Loucy (cell line): ENCODE data around the gene UCHL1.

Experiments
- H2AFZ ChIP-seq: fragments of 200-600 bp; sonication (generic); 2 replicates; pipeline ENCODE4 v1.6.0; 2016; ENCODE audit warnings: antibody characterized with exemption, mild to moderate bottlenecking, low read length, moderate library complexity
- H3F3A ChIP-seq: fragments of 200-600 bp; 2 replicates; pipeline ENCODE4 v1.6.0; 2016; ENCODE audit warnings: antibody characterized with exemption, low read depth, mild to moderate bottlenecking
- H3K27me3 ChIP-seq: fragments of 200-600 bp; sonication (generic); 2 replicates; pipeline ENCODE4 v1.6.1; 2014; ENCODE audit warnings: low read length, mild to moderate bottlenecking; ENCODE audit not compliant: insufficient read depth, poor library complexity, severe bottlenecking
- H3K36me3 ChIP-seq: fragments of 200-600 bp; sonication (generic); 2 replicates; pipeline ENCODE4 v1.6.1; 2016; ENCODE audit warnings: low read length; ENCODE audit not compliant: insufficient read depth
- H3K4me1 ChIP-seq: fragments of 200-600 bp; sonication (generic); 2 replicates; pipeline ENCODE4 v1.5.1; 2014; ENCODE audit warnings: low read length, mild to moderate bottlenecking; ENCODE audit not compliant: insufficient read depth, poor library complexity, severe bottlenecking
- H3K4me2 ChIP-seq: fragments of 200-600 bp; sonication (generic); 2 replicates; pipeline ENCODE4 v1.6.0; 2014; ENCODE audit warnings: antibody characterized with exemption, low read length, low read depth, mild to moderate bottlenecking; ENCODE audit not compliant: poor library complexity, severe bottlenecking
- H3K4me3 ChIP-seq: fragments of 200-600 bp; sonication (generic); 2 replicates; pipeline ENCODE4 v1.5.1; 2014; ENCODE audit warnings: low read length, mild to moderate bottlenecking, mixed read lengths; ENCODE audit not compliant: poor library complexity, severe bottlenecking
- H3K79me2 ChIP-seq: fragments of 200-600 bp; sonication (generic); 2 replicates; pipeline ENCODE4 v1.6.1; 2014; ENCODE audit warnings: low read length; ENCODE audit not compliant: insufficient read depth
- H3K9ac ChIP-seq: fragments of 200-600 bp; sonication (generic); 2 replicates; pipeline ENCODE4 v1.6.0; 2014; ENCODE audit warnings: mild to moderate bottlenecking, low read depth, low read length, moderate library complexity; ENCODE audit not compliant: poor library complexity, severe bottlenecking
- H3K9me2 ChIP-seq: fragments of 200-600 bp; sonication (generic); replicated peaks from 2 replicates; pipeline ENCODE4 v1.6.1; 2016; ENCODE audit warnings: low read depth, low read length, mixed read lengths
- H3K9me3 ChIP-seq: fragments of 200-600 bp; sonication (generic); 2 replicates; pipeline ENCODE4 v1.6.1; 2014; ENCODE audit warnings: mild to moderate bottlenecking, antibody characterized with exemption, low read length, low read depth; ENCODE audit not compliant: insufficient read depth
- H4K20me1 ChIP-seq: fragments of 200-600 bp; sonication (generic); 2 replicates; pipeline ENCODE4 v1.6.0; 2014; ENCODE audit warnings: antibody characterized with exemption, low read length, mild to moderate bottlenecking; ENCODE audit not compliant: insufficient read depth, poor library complexity, severe bottlenecking
- EZH2phosphoT487 ChIP-seq: fragments of 200-600 bp; IDR thresholded peaks from 2 replicates; pipeline ENCODE4 v1.6.1; 2018; ENCODE audit warnings: antibody characterized with exemption, mild to moderate bottlenecking, moderate library complexity, borderline replicate concordance
- TF ChIP-seq, protein P1 (sequence below): fragments of 200-600 bp; sonication (generic); conservative IDR thresholded peaks from 2 replicates; pipeline ENCODE4 v1.5.1; 2014; ENCODE audit warnings: mild to moderate bottlenecking, antibody characterized with exemption, low read length

Gene UCHL1

DNA sequence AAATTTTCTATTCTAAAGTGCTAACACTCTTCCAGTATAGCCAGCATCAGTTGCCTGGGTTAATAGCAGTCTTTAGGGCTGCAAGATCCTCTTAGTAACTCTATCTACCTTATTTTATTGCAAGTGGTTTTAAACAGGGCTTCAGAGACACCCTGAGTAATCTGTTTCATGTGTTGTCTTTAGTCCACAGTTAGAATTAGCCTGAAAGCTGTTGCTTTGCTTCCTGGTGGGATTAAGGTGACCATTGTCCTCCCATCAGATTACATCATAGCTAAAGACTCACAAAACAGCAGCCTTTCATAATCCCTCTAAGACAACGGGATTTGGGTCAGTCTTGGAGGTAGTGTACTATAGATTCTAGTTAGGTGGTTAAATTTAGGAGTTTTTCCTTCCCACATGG, 7.5 kb downstream of the UCHL1 start:
- Histone ChIP-seq H2AFZ (no peak overlapping the region), H3K4me1 (no peaks in the 10 kb centered on the region), H3K9me3 (no peaks in the 10 kb centered on the region), H3K4me2 (no peak overlapping the region), H3K9me2 (no peaks in the 10 kb centered on the region), H3F3A (no peaks in the 10 kb centered on the region), H3K79me2 (no peaks in the 10 kb centered on the region), H3K36me3 (no peaks in the 10 kb centered on the region), H4K20me1 (no peaks in the 10 kb centered on the region), H3K9ac (no peak overlapping the region), H3K4me3 (no peak overlapping the region), H3K27me3 (no peaks in the 10 kb centered on the region)
- no peak for TF ChIP-seq EZH2phosphoT487
- TF ChIP-seq, protein P1, sequence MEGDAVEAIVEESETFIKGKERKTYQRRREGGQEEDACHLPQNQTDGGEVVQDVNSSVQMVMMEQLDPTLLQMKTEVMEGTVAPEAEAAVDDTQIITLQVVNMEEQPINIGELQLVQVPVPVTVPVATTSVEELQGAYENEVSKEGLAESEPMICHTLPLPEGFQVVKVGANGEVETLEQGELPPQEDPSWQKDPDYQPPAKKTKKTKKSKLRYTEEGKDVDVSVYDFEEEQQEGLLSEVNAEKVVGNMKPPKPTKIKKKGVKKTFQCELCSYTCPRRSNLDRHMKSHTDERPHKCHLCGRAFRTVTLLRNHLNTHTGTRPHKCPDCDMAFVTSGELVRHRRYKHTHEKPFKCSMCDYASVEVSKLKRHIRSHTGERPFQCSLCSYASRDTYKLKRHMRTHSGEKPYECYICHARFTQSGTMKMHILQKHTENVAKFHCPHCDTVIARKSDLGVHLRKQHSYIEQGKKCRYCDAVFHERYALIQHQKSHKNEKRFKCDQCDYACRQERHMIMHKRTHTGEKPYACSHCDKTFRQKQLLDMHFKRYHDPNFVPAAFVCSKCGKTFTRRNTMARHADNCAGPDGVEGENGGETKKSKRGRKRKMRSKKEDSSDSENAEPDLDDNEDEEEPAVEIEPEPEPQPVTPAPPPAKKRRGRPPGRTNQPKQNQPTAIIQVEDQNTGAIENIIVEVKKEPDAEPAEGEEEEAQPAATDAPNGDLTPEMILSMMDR, result no peak

- H3K79me2 ChIP-seq, result no peaks in the 10 kb centered on the region
- TF ChIP-seq EZH2phosphoT487, result no peak
- TF ChIP-seq, protein P1, result no peak
- no peaks in the 10 kb centered on the region for H3K36me3 ChIP-seq
- no peak overlapping the region for H3K4me3 ChIP-seq
- no peaks in the 10 kb centered on the region for H3K9me3 ChIP-seq
- no peaks in the 10 kb centered on the region for H3F3A ChIP-seq
- no peak overlapping the region for H3K4me2 ChIP-seq
- no peak overlapping the region for H2AFZ ChIP-seq
- no peaks in the 10 kb centered on the region for H3K9me2 ChIP-seq
- no peaks in the 10 kb centered on the region for H4K20me1 ChIP-seq
- no peaks in the 10 kb centered on the region for H3K27me3 ChIP-seq
- H3K9ac ChIP-seq, result no peak overlapping the region
- no peaks in the 10 kb centered on the region for H3K4me1 ChIP-seq
Observed at GRCh38 chr4:41267997-41268396, 11.3 kb downstream of the UCHL1 start.

DNA sequence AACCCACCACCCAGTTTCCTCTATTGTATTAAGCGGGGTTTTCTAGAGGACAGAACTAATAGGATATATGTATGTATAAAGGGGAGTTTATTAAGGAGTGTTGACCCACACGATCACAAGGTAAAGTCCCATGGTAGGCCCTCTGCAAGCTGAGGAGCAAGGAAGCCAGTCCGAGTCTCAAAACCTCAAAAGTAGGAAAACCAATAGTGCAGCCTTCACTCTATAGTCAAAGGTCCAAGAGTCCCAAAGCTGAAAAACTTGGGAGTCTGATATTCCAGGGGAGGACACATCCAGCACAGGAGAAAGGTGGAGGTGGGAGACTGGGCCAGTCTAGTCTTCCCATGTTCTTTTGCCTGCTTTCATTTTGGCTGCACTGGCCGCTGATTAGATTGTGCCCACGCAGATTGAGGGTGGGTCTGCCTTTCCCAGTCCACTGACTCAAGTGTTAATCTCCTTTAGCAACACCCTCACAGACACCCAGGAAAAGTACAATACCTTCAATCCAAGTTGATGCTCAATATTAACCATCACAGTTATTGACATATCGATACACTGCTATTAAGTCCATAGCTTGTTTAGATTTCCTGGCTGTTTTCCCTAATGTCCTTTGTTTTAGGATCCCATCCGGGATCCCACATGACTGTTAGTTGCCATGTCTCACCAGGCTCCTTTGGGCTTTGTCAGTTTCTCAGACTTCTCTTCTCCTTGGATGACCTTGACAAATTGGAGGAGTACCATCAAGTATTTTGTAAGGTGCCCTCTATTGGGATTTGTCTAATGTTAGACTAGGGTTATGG, 12.2 kb downstream of the UCHL1 start:
- H3K9me2 ChIP-seq, result no peaks in the 10 kb centered on the region
- H2AFZ ChIP-seq, result no peak overlapping the region
- H3K9ac ChIP-seq, result no peak overlapping the region
- no peak overlapping the region for H3K4me2 ChIP-seq
- no peaks in the 10 kb centered on the region for H3K27me3 ChIP-seq
- no peaks in the 10 kb centered on the region for H3K9me3 ChIP-seq
- no peaks in the 10 kb centered on the region for H3K4me1 ChIP-seq
- TF ChIP-seq, protein P1, result no peak
- no peak for TF ChIP-seq EZH2phosphoT487
- H3K79me2 ChIP-seq, result no peaks in the 10 kb centered on the region
- H3K36me3 ChIP-seq, result no peaks in the 10 kb centered on the region
- no peaks in the 10 kb centered on the region for H4K20me1 ChIP-seq
- no peaks in the 10 kb centered on the region for H3F3A ChIP-seq
- H3K4me3 ChIP-seq, result no peak overlapping the region
